ENCODE data around the gene INTS12. TPM values are rescaled to one million over a fixed set of nuclear protein-coding genes. Genes with fewer than 3 reads are reported as not detected.
A peak's percentile ranks its signal among the peaks of the same experiment; 100 is the strongest.

INTS12 gene
- total RNA-seq, 1 donor from 2014 or later: 22.1 TPM

DNA sequence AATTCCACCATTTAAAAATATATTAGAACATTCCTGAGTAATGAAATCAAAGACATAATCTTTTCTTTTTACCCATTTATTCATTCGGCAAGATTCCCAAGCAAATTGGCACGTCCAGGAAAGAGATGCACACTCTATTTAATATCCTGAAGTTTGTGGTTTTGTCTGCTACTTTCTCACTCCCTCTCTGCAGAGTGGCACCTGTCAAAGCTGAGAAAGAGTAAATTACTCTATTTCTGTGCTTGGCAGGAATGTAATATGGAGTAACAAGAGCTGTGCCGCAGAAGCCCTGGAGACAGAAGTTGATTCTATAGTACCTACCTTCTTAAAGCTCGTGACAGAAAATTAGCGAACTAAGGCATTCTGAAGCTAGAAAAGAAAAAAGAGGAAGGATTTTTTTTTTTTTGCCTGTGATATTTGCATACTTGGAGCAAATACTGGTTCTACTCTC is 5.6 kb upstream of the INTS12 start:
- H3K27ac Mint-ChIP-seq: peak overlapping the region; percentile 21
- no peaks in the 10 kb centered on the region for H3K27me3 Mint-ChIP-seq (ENCODE audit: low read depth)
- H3K36me3 Mint-ChIP-seq: peaks cover 4% of the 10 kb centered on the region
- no peak overlapping the region for H3K4me3 Mint-ChIP-seq
- H3K4me1 Mint-ChIP-seq: peaks cover 20% of the 10 kb centered on the region
- no peaks in the 10 kb centered on the region for H3K9me3 Mint-ChIP-seq
- no peak for DNase-seq (ENCODE audit: low spot score in 2 of 2, unreplicated experiment in 2 of 2)
- TF ChIP-seq, protein P1, sequence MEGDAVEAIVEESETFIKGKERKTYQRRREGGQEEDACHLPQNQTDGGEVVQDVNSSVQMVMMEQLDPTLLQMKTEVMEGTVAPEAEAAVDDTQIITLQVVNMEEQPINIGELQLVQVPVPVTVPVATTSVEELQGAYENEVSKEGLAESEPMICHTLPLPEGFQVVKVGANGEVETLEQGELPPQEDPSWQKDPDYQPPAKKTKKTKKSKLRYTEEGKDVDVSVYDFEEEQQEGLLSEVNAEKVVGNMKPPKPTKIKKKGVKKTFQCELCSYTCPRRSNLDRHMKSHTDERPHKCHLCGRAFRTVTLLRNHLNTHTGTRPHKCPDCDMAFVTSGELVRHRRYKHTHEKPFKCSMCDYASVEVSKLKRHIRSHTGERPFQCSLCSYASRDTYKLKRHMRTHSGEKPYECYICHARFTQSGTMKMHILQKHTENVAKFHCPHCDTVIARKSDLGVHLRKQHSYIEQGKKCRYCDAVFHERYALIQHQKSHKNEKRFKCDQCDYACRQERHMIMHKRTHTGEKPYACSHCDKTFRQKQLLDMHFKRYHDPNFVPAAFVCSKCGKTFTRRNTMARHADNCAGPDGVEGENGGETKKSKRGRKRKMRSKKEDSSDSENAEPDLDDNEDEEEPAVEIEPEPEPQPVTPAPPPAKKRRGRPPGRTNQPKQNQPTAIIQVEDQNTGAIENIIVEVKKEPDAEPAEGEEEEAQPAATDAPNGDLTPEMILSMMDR (IDR thresholded peaks at IDR 0.05; ENCODE audit: unreplicated experiment): no peak

DNA sequence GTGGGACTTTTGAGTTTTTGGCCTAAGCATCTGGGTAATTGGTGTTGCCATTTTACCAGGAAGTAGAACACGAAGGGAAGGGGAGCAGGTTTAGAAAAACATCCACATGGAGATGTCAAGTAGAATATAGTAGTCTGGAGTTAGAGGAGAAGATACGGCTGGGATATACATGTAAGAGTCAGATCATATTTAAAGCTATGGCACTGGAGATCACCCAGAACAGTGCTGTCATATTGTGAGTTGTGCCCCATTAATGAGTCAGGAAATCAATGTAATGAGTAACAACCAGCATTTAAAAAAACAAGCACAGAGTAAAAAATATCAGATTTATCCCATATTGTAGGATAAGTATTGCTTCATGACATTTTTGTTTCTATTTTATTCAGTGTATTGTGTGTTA is 4.3 kb upstream of the INTS12 start:
- Mint-ChIP-seq H3K9me3 (no peaks in the 10 kb centered on the region), H3K36me3 (no peaks in the 10 kb centered on the region), H3K27ac (no peak overlapping the region), H3K4me1 (peaks cover 24% of the 10 kb centered on the region), H3K4me3 (no peak overlapping the region), H3K27me3 (ENCODE audit: low read depth) (no peaks in the 10 kb centered on the region)
- no peak for DNase-seq (ENCODE audit: low spot score in 2 of 2, unreplicated experiment in 2 of 2)
- TF ChIP-seq, protein P1 (IDR thresholded peaks at IDR 0.05; ENCODE audit: unreplicated experiment): no peak

DNA sequence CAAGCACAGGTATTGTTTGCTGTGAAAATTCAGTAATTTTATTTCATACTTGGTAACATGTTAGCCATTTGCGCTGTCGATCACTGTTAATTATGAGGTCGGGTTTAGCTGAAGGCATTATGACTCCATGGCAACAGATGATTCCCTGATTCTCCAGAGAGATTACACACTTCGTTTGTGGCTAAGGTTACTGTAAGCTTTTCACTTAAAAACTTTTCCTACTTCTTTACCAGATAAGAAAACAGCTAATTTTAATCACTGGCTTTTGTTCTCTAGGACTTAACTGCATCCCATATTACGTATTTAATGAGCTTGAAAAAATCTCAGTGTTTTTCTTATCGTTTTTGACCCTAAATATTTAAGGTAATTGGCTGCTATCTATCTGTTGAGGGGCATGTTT is 2.2 kb upstream of the INTS12 start:
- no peak for DNase-seq (ENCODE audit: low spot score in 2 of 2, unreplicated experiment in 2 of 2)
- Mint-ChIP-seq H3K4me1 (peaks cover 31% of the 10 kb centered on the region), H3K9me3 (peaks cover 3% of the 10 kb centered on the region), H3K36me3 (peaks cover 7% of the 10 kb centered on the region), H3K4me3 (peak overlapping the region; percentile 99), H3K27ac (peak overlapping the region; percentile 10), H3K27me3 (ENCODE audit: low read depth) (no peaks in the 10 kb centered on the region)
- TF ChIP-seq, protein P1 (IDR thresholded peaks at IDR 0.05; ENCODE audit: unreplicated experiment): no peak

DNA sequence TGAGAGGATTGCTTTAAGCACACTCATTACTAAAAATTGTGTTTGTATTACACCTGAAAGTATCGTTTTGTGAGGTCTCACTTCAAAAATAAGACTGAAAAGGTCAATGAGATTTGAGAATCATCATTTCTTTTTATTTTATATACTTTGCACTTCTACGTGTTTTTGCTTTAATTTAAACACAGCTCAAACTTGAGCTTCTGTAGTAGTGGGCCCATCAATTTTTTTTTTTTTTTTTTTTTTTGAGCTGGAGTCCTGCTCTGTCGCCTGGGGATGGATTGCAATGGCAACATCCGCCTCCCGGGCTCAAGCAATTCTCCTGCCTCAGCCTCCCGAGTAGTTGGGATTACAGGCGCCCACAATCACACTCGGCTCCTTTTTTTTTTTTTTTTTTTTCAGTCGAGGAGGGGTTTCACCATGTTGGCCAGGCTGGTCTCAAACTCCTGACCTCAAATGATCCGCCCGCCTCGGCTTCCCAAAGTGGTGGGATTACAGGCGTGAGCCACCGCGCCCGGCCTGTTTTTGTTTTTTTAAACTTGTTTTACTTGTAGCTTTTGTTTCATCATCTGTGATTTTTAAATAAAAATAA is 1.6 kb upstream of the INTS12 start:
- no peaks in the 10 kb centered on the region for H3K27me3 Mint-ChIP-seq (ENCODE audit: low read depth)
- peaks cover 3% of the 10 kb centered on the region for H3K9me3 Mint-ChIP-seq
- peak overlapping the region; percentile 100 for H3K27ac Mint-ChIP-seq
- DNase-seq (ENCODE audit: low spot score in 2 of 2, unreplicated experiment in 2 of 2): no peak
- TF ChIP-seq, protein P1 (IDR thresholded peaks at IDR 0.05; ENCODE audit: unreplicated experiment): no peak
- H3K4me1 Mint-ChIP-seq: peaks cover 31% of the 10 kb centered on the region
- peaks cover 9% of the 10 kb centered on the region for H3K36me3 Mint-ChIP-seq
- H3K4me3 Mint-ChIP-seq: peak overlapping the region; percentile 99

DNA sequence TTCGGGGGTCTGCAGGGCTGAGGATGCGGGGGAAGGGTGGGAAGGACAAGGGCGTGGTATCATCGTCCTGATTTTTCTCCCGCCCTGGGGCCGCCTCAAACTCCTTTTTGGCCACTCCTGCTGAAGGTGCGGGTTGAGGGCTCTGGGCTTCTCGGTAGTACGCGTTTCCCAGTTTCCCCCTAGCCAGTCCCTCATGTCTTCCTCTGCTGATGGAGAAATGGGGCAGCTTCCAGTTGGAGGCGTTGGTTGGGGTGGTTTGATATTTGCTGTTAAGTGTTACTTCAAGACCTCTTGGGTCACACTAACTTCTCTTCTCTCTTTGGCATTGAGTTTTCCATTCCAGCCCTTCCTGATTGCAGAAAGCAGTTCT is 577 bp upstream of the INTS12 start:
- H3K4me3 Mint-ChIP-seq: peak overlapping the region; percentile 99
- peaks cover 3% of the 10 kb centered on the region for H3K9me3 Mint-ChIP-seq
- H3K36me3 Mint-ChIP-seq: peaks cover 9% of the 10 kb centered on the region
- no peaks in the 10 kb centered on the region for H3K27me3 Mint-ChIP-seq (ENCODE audit: low read depth)
- TF ChIP-seq, protein P1 (IDR thresholded peaks at IDR 0.05; ENCODE audit: unreplicated experiment): no peak
- peaks cover 30% of the 10 kb centered on the region for H3K4me1 Mint-ChIP-seq
- no peak for DNase-seq (ENCODE audit: low spot score in 2 of 2, unreplicated experiment in 2 of 2)
- peak overlapping the region; percentile 100 for H3K27ac Mint-ChIP-seq

Measured in mesothelial cell of epicardium (in vitro differentiated cells).